GM10847 (cell line): Measurements from ENCODE around the gene PRSS57.

Experiments used
- POLR2A ChIP-seq: IDR thresholded peaks from 2 replicates; pipeline ENCODE4 v1.6.1; 2011; ENCODE audit not compliant: insufficient read length; ENCODE audit errors: extremely low read depth

PRSS57 gene

DNA sequence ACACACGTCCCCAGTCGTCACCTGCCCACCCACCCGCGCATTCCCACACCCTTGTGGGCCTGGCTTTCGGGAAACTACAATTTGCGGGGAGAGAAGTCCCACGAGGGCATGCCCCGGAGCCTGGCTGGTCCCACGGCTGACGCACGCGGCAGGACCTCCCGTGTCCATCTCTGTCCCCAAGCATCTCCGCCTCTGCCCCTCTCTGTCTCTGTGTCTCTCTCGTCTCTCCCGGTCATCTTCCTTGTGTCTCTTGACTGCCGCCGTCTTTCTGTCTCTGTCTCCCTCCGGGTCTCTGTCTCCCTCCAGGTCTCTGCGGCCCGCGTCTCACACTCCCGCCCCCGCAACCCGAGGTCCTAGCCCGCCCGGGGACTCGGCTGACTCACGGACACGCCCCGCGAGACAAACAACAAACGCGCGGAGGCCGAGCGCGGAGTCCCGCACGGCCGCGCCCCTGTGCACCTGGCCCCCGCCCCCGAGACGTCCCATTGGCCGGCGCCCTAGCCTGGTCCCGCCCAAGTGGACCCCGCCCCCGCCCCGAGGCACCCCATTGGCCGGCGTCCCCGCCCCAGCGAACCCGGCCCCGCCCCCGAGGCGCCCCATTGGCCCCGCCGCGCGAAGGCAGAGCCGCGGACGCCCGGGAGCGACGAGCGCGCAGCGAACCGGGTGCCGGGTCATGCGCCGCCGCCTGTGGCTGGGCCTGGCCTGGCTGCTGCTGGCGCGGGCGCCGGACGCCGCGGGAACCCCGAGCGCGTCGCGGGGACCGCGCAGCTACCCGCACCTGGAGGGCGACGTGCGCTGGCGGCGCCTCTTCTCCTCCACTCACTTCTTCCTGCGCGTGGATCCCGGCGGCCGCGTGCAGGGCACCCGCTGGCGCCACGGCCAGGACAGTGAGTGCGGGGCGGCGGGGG lies 55.7 kb downstream of the PRSS57 start, which contains the start of gene FGF22:
FGF22 (plus strand) TSS at position 627 of the 908 bp plus-strand sequence; CDS start at position 674, 47 bp downstream.
- no peak for TF ChIP-seq POLR2A

DNA sequence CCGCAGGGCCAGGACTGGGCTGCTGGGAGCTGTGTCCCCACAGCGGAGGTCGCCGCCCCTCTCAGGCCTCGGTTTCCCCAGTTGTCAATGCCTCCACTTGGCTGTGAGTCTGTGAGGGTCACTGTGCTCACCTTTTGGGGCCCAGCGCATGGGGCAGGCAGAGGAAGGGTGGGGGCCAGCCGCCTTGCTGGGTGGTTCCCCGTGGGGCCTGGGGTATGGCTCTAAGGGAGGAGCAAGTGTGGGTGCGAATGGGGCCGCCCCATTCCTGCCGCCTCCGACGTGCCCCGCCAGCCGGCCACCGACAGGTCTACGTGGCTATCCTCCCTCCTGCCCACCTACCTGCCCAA lies 56.4 kb downstream of the PRSS57 start:
- TF ChIP-seq POLR2A: no peak
